ENCODE data around the gene NSG1. TPM values are rescaled to one million over a fixed set of nuclear protein-coding genes. Genes with fewer than 3 reads are reported as not detected.

Gene NSG1
- total and polyA plus RNA-seq, 8 donors, result 0.86 to 74.5 (median 63.1) TPM

GRCh38 chr4:4427886-4428285 lies 41.0 kb downstream of the NSG1 start:
- Histone ChIP-seq H3K27ac (no peak overlapping the region), H3K4me3 (no peak overlapping the region), H3K4me1 (no peaks in the 10 kb centered on the region), H3K27me3 (no peaks in the 10 kb centered on the region), H3K9me3 (no peaks in the 10 kb centered on the region), H3K36me3 (peaks cover 0 to 62% of the 10 kb centered on the region in 2 donors)
- ATAC-seq, result no peak
- no peak for DNase-seq
- intact Hi-C loops (cut with DNase I), result no loop called here
- no peak for TF ChIP-seq CTCF (IDR thresholded peaks at IDR 0.05)

- Histone ChIP-seq H3K9me3 (no peaks in the 10 kb centered on the region), H3K27me3 (no peaks in the 10 kb centered on the region), H3K27ac (no peak overlapping the region), H3K4me3 (no peak overlapping the region), H3K36me3 (peaks cover 0 to 60% of the 10 kb centered on the region in 2 donors), H3K4me1 (no peaks in the 10 kb centered on the region)
- intact Hi-C loops (cut with DNase I), result no loop called here
- no peak for ATAC-seq
- no peak for TF ChIP-seq CTCF (IDR thresholded peaks at IDR 0.05)
- DNase-seq, result no peak
Observed at GRCh38 chr4:4428966-4429875, 42.3 kb downstream of the NSG1 start.

DNA sequence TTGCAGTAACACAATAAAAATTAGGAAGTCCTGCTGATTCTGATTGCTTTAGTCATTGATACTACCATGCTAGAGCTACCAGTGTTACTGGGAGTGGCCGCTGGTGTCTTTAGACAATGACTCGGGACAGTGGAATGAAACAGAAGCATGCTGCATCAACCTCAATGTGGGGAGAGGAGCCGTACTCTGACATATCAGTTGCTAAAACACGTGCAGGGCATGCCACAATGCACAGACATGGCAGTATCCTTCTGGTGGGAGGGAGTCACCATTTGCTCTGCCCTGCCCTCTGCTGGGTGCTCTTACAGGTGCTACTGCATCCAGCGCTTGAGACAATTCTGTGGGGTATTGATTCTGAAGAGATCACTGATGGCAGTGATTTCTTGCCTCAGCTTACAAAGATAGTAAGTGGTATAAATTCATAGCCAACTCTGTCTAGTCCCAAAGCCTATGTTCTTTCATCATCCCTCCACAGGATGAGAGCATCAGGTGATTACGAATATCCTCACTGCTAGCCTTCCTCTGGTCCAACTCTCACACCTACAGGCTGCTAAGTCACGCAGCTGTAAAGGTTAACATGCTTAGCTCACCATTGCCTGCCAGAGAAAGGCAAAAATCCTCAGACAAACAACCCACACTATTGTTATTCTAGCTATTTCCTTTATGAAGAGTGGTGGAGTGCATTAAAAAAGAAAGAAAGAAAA lies 43.7 kb downstream of the NSG1 start:
- H3K36me3 ChIP-seq, result peaks cover 0 to 60% of the 10 kb centered on the region in 2 donors
- intact Hi-C loops (cut with DNase I), result no loop called here
- no peak overlapping the region for H3K27ac ChIP-seq
- ATAC-seq (peak; percentile 87), DNase-seq (no peak)
- TF ChIP-seq CTCF (IDR thresholded peaks at IDR 0.05), result peak; percentile 37 to 41
- no peaks in the 10 kb centered on the region for H3K4me1 ChIP-seq
- H3K27me3 ChIP-seq, result no peaks in the 10 kb centered on the region
- H3K9me3 ChIP-seq, result no peaks in the 10 kb centered on the region
- H3K4me3 ChIP-seq, result no peak overlapping the region

- no peaks in the 10 kb centered on the region for H3K27me3 ChIP-seq
- intact Hi-C loops (cut with DNase I), result no loop called here
- peaks cover 0 to 74% of the 10 kb centered on the region in 2 donors for H3K36me3 ChIP-seq
- ATAC-seq, result no peak
- H3K4me3 ChIP-seq, result no peak overlapping the region
- no peak overlapping the region for H3K27ac ChIP-seq
- TF ChIP-seq CTCF (IDR thresholded peaks at IDR 0.05), result no peak
- H3K9me3 ChIP-seq, result no peaks in the 10 kb centered on the region
- no peak for DNase-seq
- no peaks in the 10 kb centered on the region for H3K4me1 ChIP-seq
Observed at GRCh38 chr4:4432341-4433125, 45.6 kb downstream of the NSG1 start.
